ENCODE measurements around the gene CLDN22. TPM values are rescaled to one million over a fixed set of nuclear protein-coding genes. Genes with fewer than 3 reads are reported as not detected.

Gene CLDN22
- total RNA-seq, 1 donor from 2014 or later = not detected

DNA sequence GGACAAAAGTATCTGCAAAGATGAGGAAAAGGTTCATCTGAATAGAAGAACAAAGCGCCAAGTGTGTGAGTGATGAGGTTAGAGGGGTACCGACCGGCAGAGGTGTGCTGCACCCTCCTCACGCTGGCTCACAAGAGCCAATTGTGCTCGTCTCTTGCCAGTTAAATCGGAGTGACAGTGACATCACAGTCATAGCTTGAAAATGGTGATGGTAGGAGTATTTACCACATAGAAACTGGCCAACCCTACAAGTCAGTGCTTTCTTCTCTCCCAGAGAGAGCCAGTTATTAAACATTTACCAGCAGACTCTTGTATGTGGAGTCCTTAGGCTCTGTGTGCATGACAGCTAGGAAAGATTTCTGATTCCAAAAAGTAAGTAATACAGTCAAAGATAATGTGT, 32.4 kb downstream of the CLDN22 start:
- no peaks in the 10 kb centered on the region for H3K9me3 ChIP-seq (ENCODE audit: control insufficient read depth in 3 of 3, low read length in 3 of 3)
- no peak overlapping the region for H3K4me3 ChIP-seq (ENCODE audit: low read length in 3 of 3)
- no peak overlapping the region for H3K27ac ChIP-seq (ENCODE audit: low read depth, low read length)
- no peaks in the 10 kb centered on the region for H3K4me1 ChIP-seq (ENCODE audit: control insufficient read depth in 3 of 3, insufficient read depth in 3 of 3, low read length in 3 of 3)
- peaks cover 18 to 39% (median 22%) of the 10 kb centered on the region in 3 donors for H3K36me3 ChIP-seq (ENCODE audit: control insufficient read depth in 3 of 3, insufficient read depth in 3 of 3, low read length in 3 of 3)
- H3K27me3 ChIP-seq (ENCODE audit: control insufficient read depth in 3 of 3, insufficient read depth in 3 of 3, low read length in 3 of 3) = no peaks in the 10 kb centered on the region
- no peak overlapping the region for H3K9ac ChIP-seq (ENCODE audit: low read depth in 1 of 3, low read length in 3 of 3)

DNA sequence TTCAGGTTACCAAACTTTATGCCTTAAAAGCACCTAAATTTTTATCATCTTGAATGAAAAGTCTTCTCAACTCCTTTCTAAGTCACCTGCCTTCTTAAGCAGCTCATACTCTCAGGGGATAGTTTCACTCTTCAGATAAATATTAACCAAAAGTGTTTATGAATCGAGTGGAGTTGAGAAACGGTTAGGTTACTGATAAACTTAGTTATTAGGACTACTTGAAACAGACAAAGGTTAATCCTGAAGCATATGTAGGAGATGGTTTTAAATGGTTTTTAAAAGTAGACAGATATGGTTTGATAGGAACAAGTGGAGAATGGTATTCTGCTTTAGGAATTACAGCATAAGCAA, 32.8 kb downstream of the CLDN22 start:
- no peak overlapping the region for H3K4me3 ChIP-seq (ENCODE audit: low read length in 3 of 3)
- no peak overlapping the region for H3K27ac ChIP-seq (ENCODE audit: low read depth, low read length)
- H3K9ac ChIP-seq (ENCODE audit: low read depth in 1 of 3, low read length in 3 of 3) = no peak overlapping the region
- no peaks in the 10 kb centered on the region for H3K4me1 ChIP-seq (ENCODE audit: control insufficient read depth in 3 of 3, insufficient read depth in 3 of 3, low read length in 3 of 3)
- no peaks in the 10 kb centered on the region for H3K9me3 ChIP-seq (ENCODE audit: control insufficient read depth in 3 of 3, low read length in 3 of 3)
- peaks cover 18 to 43% (median 22%) of the 10 kb centered on the region in 3 donors for H3K36me3 ChIP-seq (ENCODE audit: control insufficient read depth in 3 of 3, insufficient read depth in 3 of 3, low read length in 3 of 3)
- no peaks in the 10 kb centered on the region for H3K27me3 ChIP-seq (ENCODE audit: control insufficient read depth in 3 of 3, insufficient read depth in 3 of 3, low read length in 3 of 3)

DNA sequence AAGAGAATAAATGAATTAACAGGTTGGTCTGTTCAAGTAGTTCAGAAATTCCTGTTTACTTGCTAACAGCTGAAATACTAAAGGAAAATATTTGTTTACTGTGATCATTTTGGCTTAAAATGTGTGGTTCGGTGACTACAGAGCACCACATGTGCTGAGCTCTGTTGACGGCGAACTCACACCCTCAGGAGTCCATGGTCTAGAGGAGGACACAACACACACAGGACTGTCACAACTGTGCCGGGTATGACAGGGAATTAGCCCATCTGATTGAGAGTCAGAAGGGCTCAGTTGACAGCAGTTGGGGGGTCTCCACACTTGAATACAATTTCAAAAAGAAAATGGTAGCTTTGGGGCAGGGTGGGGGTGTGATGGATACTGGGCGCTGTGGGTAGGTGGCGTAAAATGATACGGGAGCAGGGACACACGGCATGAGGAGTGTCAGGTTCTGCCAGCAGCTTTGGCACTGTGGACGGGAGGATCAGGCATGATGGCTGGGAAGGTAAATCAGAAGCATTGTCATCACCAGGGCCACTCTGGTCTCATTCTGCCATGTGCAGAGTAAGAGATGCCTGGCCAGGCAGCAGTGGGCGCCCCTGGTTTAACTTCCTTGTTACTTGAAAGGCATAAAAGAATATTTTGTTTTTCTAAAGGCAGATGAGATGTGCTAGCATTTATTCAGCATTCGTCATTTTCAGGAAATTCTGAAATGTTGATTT, 33.3 kb downstream of the CLDN22 start:
- H3K4me1 ChIP-seq (ENCODE audit: control insufficient read depth in 3 of 3, insufficient read depth in 3 of 3, low read length in 3 of 3) = no peaks in the 10 kb centered on the region
- H3K27me3 ChIP-seq (ENCODE audit: control insufficient read depth in 3 of 3, insufficient read depth in 3 of 3, low read length in 3 of 3) = no peaks in the 10 kb centered on the region
- no peaks in the 10 kb centered on the region for H3K9me3 ChIP-seq (ENCODE audit: control insufficient read depth in 3 of 3, low read length in 3 of 3)
- no peak overlapping the region for H3K9ac ChIP-seq (ENCODE audit: low read depth in 1 of 3, low read length in 3 of 3)
- H3K4me3 ChIP-seq (ENCODE audit: low read length in 3 of 3) = no peak overlapping the region
- H3K27ac ChIP-seq (ENCODE audit: low read depth, low read length) = no peak overlapping the region
- peaks cover 18 to 43% (median 22%) of the 10 kb centered on the region in 3 donors for H3K36me3 ChIP-seq (ENCODE audit: control insufficient read depth in 3 of 3, insufficient read depth in 3 of 3, low read length in 3 of 3)

DNA sequence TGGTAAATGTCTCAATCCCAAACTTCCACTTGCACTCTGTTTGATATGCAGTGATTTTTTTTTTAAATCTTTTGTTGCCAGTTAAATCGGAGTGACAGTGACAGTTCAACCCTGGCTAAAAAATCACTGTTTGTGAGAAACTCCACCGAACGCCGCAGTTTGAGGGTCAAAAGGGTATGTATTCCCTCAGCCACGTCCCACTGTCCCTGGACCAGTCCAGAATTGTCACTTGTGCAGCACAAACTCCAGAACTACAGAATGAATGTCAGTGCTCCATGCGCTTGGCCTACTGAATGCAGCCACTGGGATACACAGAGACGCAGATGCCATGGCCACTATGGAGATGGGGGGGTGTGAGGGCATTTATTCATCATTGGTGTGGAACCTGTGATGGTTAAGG, 34.2 kb downstream of the CLDN22 start:
- Histone ChIP-seq H3K9me3 (ENCODE audit: control insufficient read depth in 3 of 3, low read length in 3 of 3) (no peaks in the 10 kb centered on the region), H3K36me3 (ENCODE audit: control insufficient read depth in 3 of 3, insufficient read depth in 3 of 3, low read length in 3 of 3) (peaks cover 18 to 43% (median 22%) of the 10 kb centered on the region in 3 donors)

DNA sequence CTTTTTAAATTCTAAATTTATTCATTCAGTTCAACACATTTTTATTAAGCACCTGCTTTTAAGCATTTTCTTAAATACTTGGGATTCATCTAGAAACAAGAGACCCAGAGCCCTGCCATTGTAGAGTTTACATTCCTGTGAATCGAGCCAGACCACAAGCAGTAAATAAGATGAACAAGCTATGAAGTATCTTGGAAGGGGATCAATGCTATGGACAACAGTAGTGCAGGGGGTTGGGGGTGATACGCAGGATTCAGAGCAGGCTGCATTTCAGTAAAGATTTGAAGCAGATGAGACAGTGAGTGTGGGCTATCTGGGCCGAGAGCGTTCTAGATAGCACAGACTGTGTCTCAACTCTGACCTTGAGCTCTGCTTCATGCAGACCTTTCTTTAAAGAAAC, 35.1 kb downstream of the CLDN22 start:
- Histone ChIP-seq H3K4me1 (ENCODE audit: control insufficient read depth in 3 of 3, insufficient read depth in 3 of 3, low read length in 3 of 3) (no peaks in the 10 kb centered on the region), H3K9me3 (ENCODE audit: control insufficient read depth in 3 of 3, low read length in 3 of 3) (no peaks in the 10 kb centered on the region), H3K27me3 (ENCODE audit: control insufficient read depth in 3 of 3, insufficient read depth in 3 of 3, low read length in 3 of 3) (no peaks in the 10 kb centered on the region), H3K9ac (ENCODE audit: low read depth in 1 of 3, low read length in 3 of 3) (no peak overlapping the region), H3K4me3 (ENCODE audit: low read length in 3 of 3) (no peak overlapping the region), H3K36me3 (ENCODE audit: control insufficient read depth in 3 of 3, insufficient read depth in 3 of 3, low read length in 3 of 3) (peaks cover 18 to 49% (median 25%) of the 10 kb centered on the region in 3 donors), H3K27ac (ENCODE audit: low read depth, low read length) (no peak overlapping the region)

More for the DNA sequence above, 34.2 kb downstream of the CLDN22 start:
- H3K4me3 ChIP-seq (ENCODE audit: low read length in 3 of 3) = no peak overlapping the region
- no peak overlapping the region for H3K27ac ChIP-seq (ENCODE audit: low read depth, low read length)
- H3K4me1 ChIP-seq (ENCODE audit: control insufficient read depth in 3 of 3, insufficient read depth in 3 of 3, low read length in 3 of 3) = no peaks in the 10 kb centered on the region
- H3K9ac ChIP-seq (ENCODE audit: low read depth in 1 of 3, low read length in 3 of 3) = no peak overlapping the region
- H3K27me3 ChIP-seq (ENCODE audit: control insufficient read depth in 3 of 3, insufficient read depth in 3 of 3, low read length in 3 of 3) = no peaks in the 10 kb centered on the region

DNA sequence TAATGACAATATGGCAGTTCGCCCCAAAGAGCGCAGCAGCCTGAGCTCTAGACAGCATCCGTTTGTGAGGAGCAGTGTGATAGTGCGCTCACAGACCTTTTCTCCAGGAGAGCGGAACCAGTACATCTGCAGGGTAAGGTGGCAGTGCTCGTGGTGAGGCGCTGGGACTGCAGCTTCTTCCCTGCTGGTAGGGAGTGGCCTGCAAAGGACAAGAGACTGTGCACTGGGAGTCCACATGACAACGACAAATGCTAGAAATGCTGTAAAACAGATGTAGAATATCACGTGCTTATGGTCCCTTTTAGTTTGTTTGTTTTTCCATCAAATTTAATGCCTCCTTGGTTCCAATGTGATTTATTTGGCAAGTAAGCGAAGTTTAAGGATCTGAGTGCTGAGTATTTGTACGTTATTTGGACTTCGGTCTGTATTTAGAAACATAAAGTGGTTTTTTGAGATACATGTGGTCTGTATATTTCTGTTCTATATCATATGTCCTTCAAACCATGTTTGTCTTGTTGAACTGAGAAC, 35.8 kb downstream of the CLDN22 start:
- H3K9ac ChIP-seq (ENCODE audit: low read depth in 1 of 3, low read length in 3 of 3) = no peak overlapping the region
- H3K4me1 ChIP-seq (ENCODE audit: control insufficient read depth in 3 of 3, insufficient read depth in 3 of 3, low read length in 3 of 3) = no peaks in the 10 kb centered on the region
- no peak overlapping the region for H3K4me3 ChIP-seq (ENCODE audit: low read length in 3 of 3)
- no peak overlapping the region for H3K27ac ChIP-seq (ENCODE audit: low read depth, low read length)
- peaks cover 18 to 46% (median 23%) of the 10 kb centered on the region in 3 donors for H3K36me3 ChIP-seq (ENCODE audit: control insufficient read depth in 3 of 3, insufficient read depth in 3 of 3, low read length in 3 of 3)
- H3K9me3 ChIP-seq (ENCODE audit: control insufficient read depth in 3 of 3, low read length in 3 of 3) = no peaks in the 10 kb centered on the region
- H3K27me3 ChIP-seq (ENCODE audit: control insufficient read depth in 3 of 3, insufficient read depth in 3 of 3, low read length in 3 of 3) = no peaks in the 10 kb centered on the region

DNA sequence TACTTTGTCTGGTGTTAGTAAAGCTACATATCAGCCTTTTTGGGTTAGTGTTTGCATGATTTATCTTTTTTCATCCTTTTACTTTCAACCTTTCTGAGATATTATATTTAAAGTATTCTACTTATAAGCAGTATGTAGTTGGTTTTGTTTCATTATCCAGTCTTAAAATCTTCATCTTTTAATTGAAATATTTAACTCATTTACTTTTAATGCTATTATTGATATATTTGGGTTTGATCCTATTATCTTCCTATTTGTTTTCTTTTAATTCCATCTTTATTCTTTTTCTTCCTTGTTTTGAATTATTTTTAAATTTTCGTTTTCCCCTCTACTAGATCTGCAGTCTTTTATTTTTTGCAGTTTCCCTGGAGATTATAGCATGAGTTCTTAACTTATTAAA, 44.0 kb downstream of the CLDN22 start:
- Histone ChIP-seq H3K4me3 (ENCODE audit: low read length in 3 of 3) (no peak overlapping the region), H3K9me3 (ENCODE audit: control insufficient read depth in 3 of 3, low read length in 3 of 3) (peaks cover 0 to 3% (median 0%) of the 10 kb centered on the region in 3 donors), H3K36me3 (ENCODE audit: control insufficient read depth in 3 of 3, insufficient read depth in 3 of 3, low read length in 3 of 3) (peaks cover 0 to 27% (median 3%) of the 10 kb centered on the region in 3 donors), H3K27ac (ENCODE audit: low read depth, low read length) (no peak overlapping the region), H3K9ac (ENCODE audit: low read depth in 1 of 3, low read length in 3 of 3) (no peak overlapping the region), H3K27me3 (ENCODE audit: control insufficient read depth in 3 of 3, insufficient read depth in 3 of 3, low read length in 3 of 3) (no peaks in the 10 kb centered on the region), H3K4me1 (ENCODE audit: control insufficient read depth in 3 of 3, insufficient read depth in 3 of 3, low read length in 3 of 3) (no peaks in the 10 kb centered on the region)

DNA sequence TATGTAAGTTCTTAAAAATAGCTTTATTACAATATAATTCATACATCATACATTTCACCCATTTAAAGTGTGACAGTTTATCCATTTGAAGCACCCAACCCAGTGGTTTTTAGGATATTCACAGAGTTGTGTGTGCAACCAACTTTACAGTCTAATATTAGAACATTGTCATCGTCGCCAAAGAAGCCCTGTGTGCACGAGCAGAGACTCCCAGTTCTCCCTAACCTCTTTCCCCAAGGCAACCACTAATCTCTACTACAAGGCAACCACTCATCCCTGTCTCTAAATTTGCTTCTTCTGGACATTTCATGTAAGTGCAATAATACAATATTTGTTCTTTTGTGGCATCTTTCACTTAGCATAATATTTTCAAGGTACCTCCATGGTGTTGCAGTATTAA, 47.7 kb downstream of the CLDN22 start:
- Histone ChIP-seq H3K4me3 (ENCODE audit: low read length in 3 of 3) (no peak overlapping the region), H3K9me3 (ENCODE audit: control insufficient read depth in 3 of 3, low read length in 3 of 3) (peaks cover 0 to 3% (median 0%) of the 10 kb centered on the region in 3 donors), H3K27me3 (ENCODE audit: control insufficient read depth in 3 of 3, insufficient read depth in 3 of 3, low read length in 3 of 3) (no peaks in the 10 kb centered on the region), H3K27ac (ENCODE audit: low read depth, low read length) (no peak overlapping the region), H3K9ac (ENCODE audit: low read depth in 1 of 3, low read length in 3 of 3) (no peak overlapping the region), H3K36me3 (ENCODE audit: control insufficient read depth in 3 of 3, insufficient read depth in 3 of 3, low read length in 3 of 3) (peaks cover 0 to 40% (median 5%) of the 10 kb centered on the region in 3 donors), H3K4me1 (ENCODE audit: control insufficient read depth in 3 of 3, insufficient read depth in 3 of 3, low read length in 3 of 3) (no peaks in the 10 kb centered on the region)

DNA sequence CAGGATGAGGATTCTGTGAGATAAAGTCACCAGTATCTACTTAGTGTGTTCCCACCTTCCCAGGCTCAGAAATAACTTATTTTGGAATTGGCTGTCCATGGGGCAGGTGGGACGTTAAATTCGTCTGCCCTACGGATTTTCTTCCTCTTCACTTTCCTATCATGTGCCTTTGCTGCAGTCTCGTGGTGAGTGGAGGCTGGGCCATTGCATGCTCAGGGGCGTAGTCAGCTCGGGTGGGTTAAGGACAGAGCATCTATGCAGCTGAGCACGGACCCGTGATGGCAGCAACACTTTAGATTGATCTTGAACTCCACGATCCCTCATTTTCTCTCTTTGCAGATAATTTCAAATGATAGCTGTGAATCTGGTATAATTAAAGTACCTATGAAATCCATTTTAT, 51.5 kb downstream of the CLDN22 start:
- H3K9me3 ChIP-seq (ENCODE audit: control insufficient read depth in 3 of 3, low read length in 3 of 3) = no peaks in the 10 kb centered on the region
- peaks cover 0 to 34% (median 7%) of the 10 kb centered on the region in 3 donors for H3K36me3 ChIP-seq (ENCODE audit: control insufficient read depth in 3 of 3, insufficient read depth in 3 of 3, low read length in 3 of 3)
- no peaks in the 10 kb centered on the region for H3K27me3 ChIP-seq (ENCODE audit: control insufficient read depth in 3 of 3, insufficient read depth in 3 of 3, low read length in 3 of 3)
- H3K4me3 ChIP-seq (ENCODE audit: low read length in 3 of 3) = no peak overlapping the region
- H3K27ac ChIP-seq (ENCODE audit: low read depth, low read length) = no peak overlapping the region
- H3K4me1 ChIP-seq (ENCODE audit: control insufficient read depth in 3 of 3, insufficient read depth in 3 of 3, low read length in 3 of 3) = no peaks in the 10 kb centered on the region
- H3K9ac ChIP-seq (ENCODE audit: low read depth in 1 of 3, low read length in 3 of 3) = no peak overlapping the region

Measured in skeletal muscle tissue (tissue), 4 donors.